ENCODE measurements around the gene ACTL8.

Gene ACTL8

DNA sequence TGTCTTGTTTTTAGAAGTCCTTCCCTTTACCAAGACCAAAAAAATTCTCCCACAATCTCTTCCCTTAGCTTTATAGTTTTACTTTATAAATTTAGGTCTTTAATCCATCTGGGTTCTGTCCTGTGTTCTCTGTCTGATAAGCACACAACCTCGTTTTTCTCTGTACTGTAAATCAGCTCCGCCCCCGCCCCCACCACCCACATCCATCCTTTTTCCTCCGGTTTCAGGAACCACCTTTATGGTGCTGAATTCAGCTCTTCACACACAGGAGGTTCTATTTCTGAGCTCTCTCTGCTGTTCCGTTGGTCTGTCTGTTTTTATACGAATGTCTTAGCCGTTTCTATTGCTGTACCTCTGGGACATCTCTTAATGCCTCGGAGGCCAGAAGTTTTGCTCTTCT is 44.5 kb downstream of the ACTL8 start:
- H2BK120ac ChIP-seq (ENCODE audit: low read depth, low read length) = no peak overlapping the region
- H2BK5ac ChIP-seq (ENCODE audit: low read length) = no peak overlapping the region
- no peak overlapping the region for H3K23ac ChIP-seq (ENCODE audit: low read length)
- no peak overlapping the region for H3K4ac ChIP-seq (ENCODE audit: low read depth, low read length)
- WGBS (ENCODE audit: extremely low coverage, insufficient coverage, low lambda C conversion rate) = no CpG with 5 or more reads among the region's 8 CpGs
- no peak overlapping the region for H2BK15ac ChIP-seq (replicated peaks; ENCODE audit: low read depth)
- H3K79me2 ChIP-seq (ENCODE audit: control insufficient read depth, insufficient read depth, low read length) = no peaks in the 10 kb centered on the region
- no peak overlapping the region for H3K9ac ChIP-seq (ENCODE audit: low read length)
- H3K4me1 ChIP-seq (ENCODE audit: control insufficient read depth, low read depth, low read length) = no peaks in the 10 kb centered on the region
- H3K36me3 ChIP-seq (ENCODE audit: control insufficient read depth, insufficient read depth, low read length) = no peaks in the 10 kb centered on the region
- no peak overlapping the region for H4K8ac ChIP-seq (ENCODE audit: low read depth, low read length)
- no peak overlapping the region for H4K5ac ChIP-seq (ENCODE audit: low read length)
- H3K27me3 ChIP-seq (ENCODE audit: insufficient read depth, low read length, poor library complexity) = no peaks in the 10 kb centered on the region
- H3K79me1 ChIP-seq (ENCODE audit: low read length) = no peaks in the 10 kb centered on the region
- DNase-seq = no peak
- H3K4me3 ChIP-seq (ENCODE audit: low read length) = no peak overlapping the region
- no peak overlapping the region for H3K27ac ChIP-seq (ENCODE audit: low read depth, low read length)
- no peak overlapping the region for H3K18ac ChIP-seq (ENCODE audit: low read length)
- no peak overlapping the region for H3K4me2 ChIP-seq (ENCODE audit: low read length)
- no peak overlapping the region for H3K56ac ChIP-seq (ENCODE audit: low read length)
- no peak overlapping the region for H2AK5ac ChIP-seq (ENCODE audit: low read length)

DNA sequence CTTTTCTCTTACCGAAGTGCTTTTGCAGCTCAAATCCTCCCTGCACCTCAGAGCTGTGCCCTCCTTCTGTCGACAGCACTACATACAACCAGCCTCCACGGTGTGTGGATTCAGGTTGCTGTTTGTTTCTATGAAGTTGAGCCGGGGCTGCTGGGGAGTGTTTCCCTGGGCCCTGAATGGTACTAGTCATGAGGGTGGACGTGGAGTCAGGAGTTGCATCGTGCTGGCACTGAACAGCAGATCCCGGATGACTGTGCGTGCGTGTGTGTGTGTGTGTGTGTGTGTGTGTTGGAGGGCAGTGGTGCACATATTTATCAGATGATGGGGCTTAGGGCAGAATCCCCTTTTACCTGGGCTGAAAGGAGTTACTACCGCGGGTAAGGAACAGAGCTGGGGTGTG is 47.0 kb downstream of the ACTL8 start:
- no peak overlapping the region for H3K4ac ChIP-seq (ENCODE audit: low read depth, low read length)
- H4K5ac ChIP-seq (ENCODE audit: low read length) = no peak overlapping the region
- no peak overlapping the region for H3K4me2 ChIP-seq (ENCODE audit: low read length)
- H3K27me3 ChIP-seq (ENCODE audit: insufficient read depth, low read length, poor library complexity) = no peaks in the 10 kb centered on the region
- H2BK5ac ChIP-seq (ENCODE audit: low read length) = no peak overlapping the region
- no peak overlapping the region for H2AK5ac ChIP-seq (ENCODE audit: low read length)
- no peak overlapping the region for H3K27ac ChIP-seq (ENCODE audit: low read depth, low read length)
- whole genome bisulfite sequencing (ENCODE audit: extremely low coverage, insufficient coverage, low lambda C conversion rate) = no CpG with 5 or more reads among the region's 11 CpGs
- no peak overlapping the region for H3K4me3 ChIP-seq (ENCODE audit: low read length)
- H3K56ac ChIP-seq (ENCODE audit: low read length) = no peak overlapping the region
- no peak overlapping the region for H2BK15ac ChIP-seq (replicated peaks; ENCODE audit: low read depth)
- H3K36me3 ChIP-seq (ENCODE audit: control insufficient read depth, insufficient read depth, low read length) = no peaks in the 10 kb centered on the region
- DNase-seq = no peak
- H3K9ac ChIP-seq (ENCODE audit: low read length) = no peak overlapping the region
- H3K4me1 ChIP-seq (ENCODE audit: control insufficient read depth, low read depth, low read length) = no peaks in the 10 kb centered on the region
- no peak overlapping the region for H3K18ac ChIP-seq (ENCODE audit: low read length)
- no peaks in the 10 kb centered on the region for H3K79me2 ChIP-seq (ENCODE audit: control insufficient read depth, insufficient read depth, low read length)
- H3K79me1 ChIP-seq (ENCODE audit: low read length) = no peaks in the 10 kb centered on the region
- no peak overlapping the region for H2BK120ac ChIP-seq (ENCODE audit: low read depth, low read length)
- H4K8ac ChIP-seq (ENCODE audit: low read depth, low read length) = no peak overlapping the region
- no peak overlapping the region for H3K23ac ChIP-seq (ENCODE audit: low read length)

DNA sequence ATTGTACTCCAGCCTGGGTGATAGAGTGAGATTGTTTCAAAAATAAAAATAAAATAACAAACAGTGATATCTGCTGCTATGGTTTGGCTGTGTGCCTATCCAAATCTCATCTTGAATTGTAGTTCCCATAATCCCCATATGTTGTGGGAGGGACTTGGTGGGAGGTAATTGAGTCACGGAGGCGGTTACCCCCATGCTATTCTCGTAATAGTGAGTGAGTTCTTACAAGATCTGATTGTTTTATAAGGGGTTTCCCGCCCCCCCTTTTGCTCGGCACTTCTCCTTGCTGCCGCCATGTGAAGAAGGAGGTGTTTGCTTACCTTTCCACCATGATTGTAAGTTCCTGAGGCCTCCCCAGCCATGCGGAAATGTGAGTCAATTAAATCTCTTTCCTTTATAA is 47.8 kb downstream of the ACTL8 start:
- Histone ChIP-seq H3K4me3 (ENCODE audit: low read length) (no peak overlapping the region), H3K9ac (ENCODE audit: low read length) (no peak overlapping the region), H3K23ac (ENCODE audit: low read length) (no peak overlapping the region), H3K27ac (ENCODE audit: low read depth, low read length) (no peak overlapping the region), H3K4me2 (ENCODE audit: low read length) (no peak overlapping the region), H2AK5ac (ENCODE audit: low read length) (no peak overlapping the region), H4K5ac (ENCODE audit: low read length) (no peak overlapping the region), H2BK120ac (ENCODE audit: low read depth, low read length) (no peak overlapping the region), H3K18ac (ENCODE audit: low read length) (no peak overlapping the region), H3K4me1 (ENCODE audit: control insufficient read depth, low read depth, low read length) (no peaks in the 10 kb centered on the region), H3K56ac (ENCODE audit: low read length) (no peak overlapping the region), H2BK15ac (replicated peaks; ENCODE audit: low read depth) (no peak overlapping the region), H2BK5ac (ENCODE audit: low read length) (no peak overlapping the region), H3K4ac (ENCODE audit: low read depth, low read length) (no peak overlapping the region), H4K8ac (ENCODE audit: low read depth, low read length) (no peak overlapping the region), H3K36me3 (ENCODE audit: control insufficient read depth, insufficient read depth, low read length) (no peaks in the 10 kb centered on the region), H3K27me3 (ENCODE audit: insufficient read depth, low read length, poor library complexity) (no peaks in the 10 kb centered on the region), H3K79me1 (ENCODE audit: low read length) (no peaks in the 10 kb centered on the region), H3K79me2 (ENCODE audit: control insufficient read depth, insufficient read depth, low read length) (no peaks in the 10 kb centered on the region)
- DNase-seq = no peak
- no CpG with 5 or more reads among the region's 7 CpGs for WGBS (ENCODE audit: extremely low coverage, insufficient coverage, low lambda C conversion rate)

DNA sequence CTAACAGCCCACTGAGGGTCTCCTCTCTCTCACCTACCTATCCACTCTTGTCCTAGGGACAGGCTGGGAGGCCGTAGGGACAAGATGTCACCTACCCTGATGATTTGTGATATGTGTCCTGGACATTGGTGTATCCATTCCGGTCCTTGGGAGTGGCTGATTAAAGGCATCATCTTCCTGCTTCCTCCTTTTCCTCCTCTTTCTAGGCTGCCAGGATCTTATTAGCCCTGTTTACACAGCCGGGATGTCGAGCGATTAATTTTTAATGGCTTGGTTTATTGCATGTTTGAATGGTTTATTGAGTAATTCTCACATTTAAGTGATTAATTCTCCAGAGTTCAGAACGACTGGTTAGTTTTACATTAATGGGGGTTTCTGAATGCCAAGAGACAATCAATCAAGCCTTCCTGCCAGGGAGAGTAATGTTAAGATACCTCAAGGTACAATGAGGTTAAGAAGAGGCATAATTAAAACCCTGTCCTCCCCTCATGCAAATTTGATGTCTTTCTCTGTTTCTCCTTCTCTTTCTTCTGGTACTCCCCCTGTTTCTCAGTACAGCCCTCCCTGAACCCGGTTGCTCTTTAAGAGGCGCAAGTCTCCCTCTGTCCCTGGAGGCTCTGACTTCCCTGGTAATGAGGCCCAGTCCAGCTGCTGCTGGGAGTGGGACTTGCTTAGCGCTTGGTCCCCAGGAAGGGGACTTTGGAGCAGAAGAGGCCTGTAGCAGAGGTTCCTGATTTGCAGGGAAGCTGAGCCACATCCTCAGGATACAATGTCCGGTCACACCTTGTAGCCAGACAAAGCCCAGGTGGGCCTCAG is 50.9 kb downstream of the ACTL8 start:
- no peak overlapping the region for H2BK5ac ChIP-seq (ENCODE audit: low read length)
- no peaks in the 10 kb centered on the region for H3K27me3 ChIP-seq (ENCODE audit: insufficient read depth, low read length, poor library complexity)
- no peaks in the 10 kb centered on the region for H3K4me1 ChIP-seq (ENCODE audit: control insufficient read depth, low read depth, low read length)
- no peaks in the 10 kb centered on the region for H3K36me3 ChIP-seq (ENCODE audit: control insufficient read depth, insufficient read depth, low read length)
- no peak overlapping the region for H4K8ac ChIP-seq (ENCODE audit: low read depth, low read length)
- H3K27ac ChIP-seq (ENCODE audit: low read depth, low read length) = no peak overlapping the region
- H3K4me3 ChIP-seq (ENCODE audit: low read length) = no peak overlapping the region
- no peak overlapping the region for H4K5ac ChIP-seq (ENCODE audit: low read length)
- no peak overlapping the region for H3K56ac ChIP-seq (ENCODE audit: low read length)
- H3K23ac ChIP-seq (ENCODE audit: low read length) = no peak overlapping the region
- WGBS (ENCODE audit: extremely low coverage, insufficient coverage, low lambda C conversion rate) = no CpG with 5 or more reads among the region's 10 CpGs
- H3K4ac ChIP-seq (ENCODE audit: low read depth, low read length) = no peak overlapping the region
- no peak overlapping the region for H3K18ac ChIP-seq (ENCODE audit: low read length)
- H3K79me1 ChIP-seq (ENCODE audit: low read length) = no peaks in the 10 kb centered on the region
- H2AK5ac ChIP-seq (ENCODE audit: low read length) = no peak overlapping the region
- H2BK15ac ChIP-seq (replicated peaks; ENCODE audit: low read depth) = no peak overlapping the region
- no peak overlapping the region for H3K4me2 ChIP-seq (ENCODE audit: low read length)
- H3K79me2 ChIP-seq (ENCODE audit: control insufficient read depth, insufficient read depth, low read length) = no peaks in the 10 kb centered on the region
- no peak overlapping the region for H2BK120ac ChIP-seq (ENCODE audit: low read depth, low read length)
- DNase-seq = no peak
- no peak overlapping the region for H3K9ac ChIP-seq (ENCODE audit: low read length)

DNA sequence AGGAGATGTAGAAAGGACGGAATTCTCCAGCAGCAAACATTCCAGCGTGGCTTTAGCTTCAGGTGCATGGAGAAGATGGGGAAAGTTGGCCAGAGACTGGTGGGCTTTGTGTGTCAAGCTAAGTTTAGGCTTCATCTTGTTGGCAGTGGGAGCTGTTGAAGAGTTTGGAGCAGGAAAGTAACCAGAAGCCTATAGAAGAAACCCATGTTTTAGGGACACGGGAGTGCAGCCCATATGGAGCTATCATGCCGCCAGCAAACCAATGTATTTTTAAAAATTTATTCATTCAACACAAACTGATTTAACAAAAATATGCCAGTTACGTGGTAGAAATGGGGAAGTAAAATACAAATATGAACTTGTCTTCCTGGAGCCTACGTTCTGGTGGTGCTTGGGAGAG is 53.7 kb downstream of the ACTL8 start:
- H3K79me2 ChIP-seq (ENCODE audit: control insufficient read depth, insufficient read depth, low read length) = no peaks in the 10 kb centered on the region
- no peak overlapping the region for H3K4me2 ChIP-seq (ENCODE audit: low read length)
- no CpG with 5 or more reads among the region's 6 CpGs for WGBS (ENCODE audit: extremely low coverage, insufficient coverage, low lambda C conversion rate)
- no peak overlapping the region for H3K23ac ChIP-seq (ENCODE audit: low read length)
- H3K4me3 ChIP-seq (ENCODE audit: low read length) = no peak overlapping the region
- no peaks in the 10 kb centered on the region for H3K36me3 ChIP-seq (ENCODE audit: control insufficient read depth, insufficient read depth, low read length)
- H2BK120ac ChIP-seq (ENCODE audit: low read depth, low read length) = no peak overlapping the region
- no peak overlapping the region for H3K56ac ChIP-seq (ENCODE audit: low read length)
- no peaks in the 10 kb centered on the region for H3K27me3 ChIP-seq (ENCODE audit: insufficient read depth, low read length, poor library complexity)
- no peak overlapping the region for H3K4ac ChIP-seq (ENCODE audit: low read depth, low read length)
- no peak overlapping the region for H3K27ac ChIP-seq (ENCODE audit: low read depth, low read length)
- no peak overlapping the region for H3K18ac ChIP-seq (ENCODE audit: low read length)
- DNase-seq = no peak
- H3K79me1 ChIP-seq (ENCODE audit: low read length) = no peaks in the 10 kb centered on the region
- H4K8ac ChIP-seq (ENCODE audit: low read depth, low read length) = no peak overlapping the region
- H2BK15ac ChIP-seq (replicated peaks; ENCODE audit: low read depth) = no peak overlapping the region
- H3K9ac ChIP-seq (ENCODE audit: low read length) = no peak overlapping the region
- H4K5ac ChIP-seq (ENCODE audit: low read length) = no peak overlapping the region
- H2AK5ac ChIP-seq (ENCODE audit: low read length) = no peak overlapping the region
- H3K4me1 ChIP-seq (ENCODE audit: control insufficient read depth, low read depth, low read length) = no peaks in the 10 kb centered on the region
- H2BK5ac ChIP-seq (ENCODE audit: low read length) = no peak overlapping the region

DNA sequence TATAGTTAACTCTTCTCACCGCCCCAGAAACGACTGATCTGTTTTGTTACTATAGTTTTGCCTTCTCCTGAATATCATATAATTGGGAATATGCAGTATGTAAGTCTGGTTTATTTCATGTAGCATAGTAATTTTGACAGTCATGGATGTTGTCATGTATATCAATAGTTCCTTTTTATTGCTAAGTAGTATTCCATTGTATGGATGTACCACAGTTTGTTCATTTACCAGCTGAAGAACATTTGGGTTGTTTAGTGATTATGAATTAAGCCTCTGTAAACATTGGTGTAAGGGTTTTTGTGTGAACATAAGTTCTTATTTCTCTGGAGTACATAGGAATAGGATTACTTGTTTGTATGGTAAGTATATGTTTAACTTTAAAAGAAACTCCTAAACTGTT is 55.5 kb downstream of the ACTL8 start:
- no peak overlapping the region for H3K56ac ChIP-seq (ENCODE audit: low read length)
- no peaks in the 10 kb centered on the region for H3K4me1 ChIP-seq (ENCODE audit: control insufficient read depth, low read depth, low read length)
- H3K4me3 ChIP-seq (ENCODE audit: low read length) = no peak overlapping the region
- no peak overlapping the region for H3K4me2 ChIP-seq (ENCODE audit: low read length)
- H3K23ac ChIP-seq (ENCODE audit: low read length) = no peak overlapping the region
- H4K8ac ChIP-seq (ENCODE audit: low read depth, low read length) = no peak overlapping the region
- no peak overlapping the region for H4K5ac ChIP-seq (ENCODE audit: low read length)
- no peaks in the 10 kb centered on the region for H3K79me2 ChIP-seq (ENCODE audit: control insufficient read depth, insufficient read depth, low read length)
- H2BK15ac ChIP-seq (replicated peaks; ENCODE audit: low read depth) = no peak overlapping the region
- H2BK120ac ChIP-seq (ENCODE audit: low read depth, low read length) = no peak overlapping the region
- DNase-seq = no peak
- H3K18ac ChIP-seq (ENCODE audit: low read length) = no peak overlapping the region
- H3K4ac ChIP-seq (ENCODE audit: low read depth, low read length) = no peak overlapping the region
- H3K27me3 ChIP-seq (ENCODE audit: insufficient read depth, low read length, poor library complexity) = no peaks in the 10 kb centered on the region
- no CpG with 5 or more reads among the region's 2 CpGs for WGBS (ENCODE audit: extremely low coverage, insufficient coverage, low lambda C conversion rate)
- no peak overlapping the region for H2AK5ac ChIP-seq (ENCODE audit: low read length)
- no peak overlapping the region for H2BK5ac ChIP-seq (ENCODE audit: low read length)
- no peaks in the 10 kb centered on the region for H3K79me1 ChIP-seq (ENCODE audit: low read length)
- no peaks in the 10 kb centered on the region for H3K36me3 ChIP-seq (ENCODE audit: control insufficient read depth, insufficient read depth, low read length)
- H3K9ac ChIP-seq (ENCODE audit: low read length) = no peak overlapping the region
- H3K27ac ChIP-seq (ENCODE audit: low read depth, low read length) = no peak overlapping the region
